ENCODE results near the gene PRMT9.

PRMT9 gene

DNA sequence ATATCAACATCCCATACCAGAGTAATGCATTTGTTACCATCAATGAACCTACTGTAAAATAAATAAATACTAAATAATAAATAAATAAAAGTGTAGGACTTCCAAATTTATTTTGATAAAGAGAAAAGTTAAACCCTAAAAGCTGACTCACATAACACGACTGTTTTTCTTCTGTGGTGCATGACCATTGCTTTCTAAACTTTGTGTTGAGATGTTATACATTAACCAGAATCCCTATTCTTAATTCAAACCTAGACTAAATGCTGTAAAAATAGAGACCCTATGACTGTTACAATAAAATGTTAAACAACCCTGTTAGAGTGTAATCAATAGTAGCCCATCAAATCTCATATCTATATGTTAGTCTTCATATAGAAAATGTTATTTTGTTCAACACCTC lies 20.9 kb upstream of the PRMT9 start:
- TF ChIP-seq, protein P1, sequence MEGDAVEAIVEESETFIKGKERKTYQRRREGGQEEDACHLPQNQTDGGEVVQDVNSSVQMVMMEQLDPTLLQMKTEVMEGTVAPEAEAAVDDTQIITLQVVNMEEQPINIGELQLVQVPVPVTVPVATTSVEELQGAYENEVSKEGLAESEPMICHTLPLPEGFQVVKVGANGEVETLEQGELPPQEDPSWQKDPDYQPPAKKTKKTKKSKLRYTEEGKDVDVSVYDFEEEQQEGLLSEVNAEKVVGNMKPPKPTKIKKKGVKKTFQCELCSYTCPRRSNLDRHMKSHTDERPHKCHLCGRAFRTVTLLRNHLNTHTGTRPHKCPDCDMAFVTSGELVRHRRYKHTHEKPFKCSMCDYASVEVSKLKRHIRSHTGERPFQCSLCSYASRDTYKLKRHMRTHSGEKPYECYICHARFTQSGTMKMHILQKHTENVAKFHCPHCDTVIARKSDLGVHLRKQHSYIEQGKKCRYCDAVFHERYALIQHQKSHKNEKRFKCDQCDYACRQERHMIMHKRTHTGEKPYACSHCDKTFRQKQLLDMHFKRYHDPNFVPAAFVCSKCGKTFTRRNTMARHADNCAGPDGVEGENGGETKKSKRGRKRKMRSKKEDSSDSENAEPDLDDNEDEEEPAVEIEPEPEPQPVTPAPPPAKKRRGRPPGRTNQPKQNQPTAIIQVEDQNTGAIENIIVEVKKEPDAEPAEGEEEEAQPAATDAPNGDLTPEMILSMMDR (IDR thresholded peaks at IDR 0.05; ENCODE audit: low read depth, low read length, missing control alignments), result no peak
- H3K4me3 ChIP-seq (ENCODE audit: low read depth, low read length), result no peak overlapping the region

DNA sequence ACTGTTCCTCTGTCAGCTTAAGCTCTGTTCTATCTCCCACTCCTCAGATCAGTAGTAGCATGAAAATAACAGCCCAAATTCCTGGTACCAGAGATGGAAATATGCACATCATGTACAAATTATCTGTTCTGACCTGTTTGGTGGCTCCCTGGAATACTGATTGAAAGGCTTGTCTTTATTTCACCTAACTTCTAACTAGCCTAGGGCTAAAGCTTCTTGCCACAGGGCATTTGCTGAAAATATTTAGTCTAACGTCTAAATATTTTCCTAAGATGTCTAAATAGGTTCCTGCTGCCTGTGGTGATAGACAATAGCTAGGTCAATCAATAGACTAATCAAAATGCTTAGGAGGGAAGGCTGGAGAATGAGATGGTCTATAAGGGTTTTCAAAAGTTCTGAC lies 12.9 kb upstream of the PRMT9 start:
- TF ChIP-seq, protein P1 (IDR thresholded peaks at IDR 0.05; ENCODE audit: low read depth, low read length, missing control alignments), result no peak
- DNase-seq (ENCODE audit: low read depth), result no peak
- H3K4me3 ChIP-seq (ENCODE audit: low read depth, low read length), result no peak overlapping the region

More for the DNA sequence above, 20.9 kb upstream of the PRMT9 start:
- no peak for DNase-seq (ENCODE audit: low read depth)

DNA sequence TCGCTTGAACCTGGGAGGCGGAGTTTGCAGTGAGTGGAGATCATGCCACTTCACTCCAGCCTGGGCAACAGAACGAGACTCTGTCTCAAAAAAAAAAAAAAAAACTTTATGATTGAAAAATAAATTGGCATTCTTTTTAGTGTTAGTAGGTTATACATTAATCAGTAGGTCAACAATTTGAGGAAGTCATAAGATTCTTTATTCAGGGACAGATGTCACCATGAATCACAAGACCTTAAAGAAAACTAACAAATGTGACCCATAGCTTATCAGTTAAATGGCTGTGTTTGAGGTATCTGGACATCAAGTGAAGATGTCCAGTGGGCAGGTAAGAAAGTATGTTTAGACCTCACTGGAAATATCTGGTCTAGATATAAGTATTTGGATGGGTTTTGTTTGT lies 9.3 kb upstream of the PRMT9 start:
- TF ChIP-seq, protein P1 (IDR thresholded peaks at IDR 0.05; ENCODE audit: low read depth, low read length, missing control alignments), result no peak
- DNase-seq (ENCODE audit: low read depth), result no peak
- no peak overlapping the region for H3K4me3 ChIP-seq (ENCODE audit: low read depth, low read length)

DNA sequence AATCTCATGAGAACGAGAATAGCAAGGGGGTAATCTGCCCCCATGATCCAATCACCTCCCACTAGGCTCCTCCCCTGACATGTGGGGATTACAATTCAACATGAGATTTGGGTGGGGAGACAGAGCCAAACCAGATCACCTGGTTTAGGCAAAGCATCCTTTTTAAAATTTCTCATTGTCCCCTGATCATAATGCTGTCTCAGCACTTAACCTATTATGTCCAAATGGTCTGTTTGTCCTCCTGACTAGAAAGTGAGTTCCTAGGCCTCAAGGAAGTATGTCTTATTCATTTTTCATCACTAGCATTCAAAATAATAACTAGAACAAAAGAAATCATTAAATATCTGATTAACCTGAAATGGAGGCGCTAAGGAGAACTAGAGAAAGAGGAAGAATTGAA lies 7.9 kb upstream of the PRMT9 start:
- H3K4me3 ChIP-seq (ENCODE audit: low read depth, low read length), result no peak overlapping the region
- no peak for DNase-seq (ENCODE audit: low read depth)
- TF ChIP-seq, protein P1 (IDR thresholded peaks at IDR 0.05; ENCODE audit: low read depth, low read length, missing control alignments), result no peak

DNA sequence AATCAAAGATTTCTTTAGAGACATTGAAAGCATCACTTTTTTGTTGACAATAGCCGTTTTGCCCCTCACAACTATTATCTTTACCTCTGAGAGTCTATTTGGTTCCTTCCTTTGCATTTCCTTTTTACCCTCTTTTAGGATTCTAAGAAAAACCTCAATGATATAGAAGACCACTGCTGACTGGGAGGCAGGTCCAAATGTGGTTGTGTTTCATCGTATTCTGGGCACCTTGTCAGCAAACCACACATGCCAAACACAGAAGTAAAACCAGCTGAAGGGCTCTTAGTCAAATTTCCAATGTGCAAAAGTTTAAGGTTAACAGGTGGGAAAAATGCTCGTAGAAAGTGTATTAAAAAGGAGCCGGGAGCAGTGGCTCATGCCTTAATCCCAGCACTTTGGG lies 5.1 kb upstream of the PRMT9 start:
- TF ChIP-seq, protein P1 (IDR thresholded peaks at IDR 0.05; ENCODE audit: low read depth, low read length, missing control alignments), result no peak
- H3K4me3 ChIP-seq (ENCODE audit: low read depth, low read length), result no peak overlapping the region
- DNase-seq (ENCODE audit: low read depth), result no peak

DNA sequence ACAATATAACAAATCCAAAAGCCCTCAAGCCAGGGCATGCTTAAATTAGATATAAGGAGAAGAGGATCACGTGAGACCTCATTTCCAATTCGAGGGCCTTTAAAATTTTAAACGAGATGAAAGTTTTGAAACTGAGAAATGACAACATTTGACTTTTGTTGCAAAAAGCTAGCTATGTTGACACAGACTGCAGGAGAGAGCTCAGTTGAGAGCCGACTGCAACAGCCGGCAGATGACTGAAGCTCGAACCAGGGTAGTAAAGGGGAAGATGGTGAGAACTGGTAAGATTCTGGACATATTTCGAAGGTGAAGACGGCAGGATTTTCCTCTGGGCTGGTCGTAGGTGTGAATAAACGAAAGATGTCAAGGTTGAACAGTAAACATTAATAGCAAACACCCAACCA lies 773 bp downstream of the PRMT9 start:
- TF ChIP-seq, protein P1 (IDR thresholded peaks at IDR 0.05; ENCODE audit: low read depth, low read length, missing control alignments), result no peak

DNA sequence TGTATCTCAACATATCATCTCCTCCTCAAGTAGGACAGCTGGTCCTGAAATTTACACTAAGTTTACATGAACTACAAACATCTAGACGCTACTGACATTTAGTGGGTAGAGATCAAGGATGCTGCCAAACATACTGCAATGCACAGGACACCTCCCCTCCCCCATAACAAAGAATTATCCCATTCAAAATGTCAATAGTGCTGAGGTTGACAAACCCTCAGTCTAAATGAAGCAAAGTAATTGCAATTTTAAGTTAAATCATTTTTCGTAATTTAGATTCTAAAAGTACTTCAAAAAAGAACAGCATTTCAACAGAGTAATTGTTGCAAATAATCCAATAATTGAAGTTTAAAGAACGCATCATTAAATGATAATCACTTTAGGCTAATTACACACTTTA lies 1.2 kb downstream of the PRMT9 start:
- TF ChIP-seq, protein P1 (IDR thresholded peaks at IDR 0.05; ENCODE audit: low read depth, low read length, missing control alignments), result no peak
- H3K4me3 ChIP-seq (ENCODE audit: low read depth, low read length), result peak overlapping the region; percentile 98
- DNase-seq (ENCODE audit: low read depth), result no peak

More for the DNA sequence above, 773 bp downstream of the PRMT9 start:
- peak overlapping the region; percentile 98 for H3K4me3 ChIP-seq (ENCODE audit: low read depth, low read length)
- DNase-seq (ENCODE audit: low read depth), result no peak

Data from GM12864 (cell line).